HG03025 (cell line): ENCODE data around the gene ITPRIPL1.

Experiments used
- ATAC-seq: cut with Tn5 transposase; IDR thresholded peaks from one replicate; pipeline ENCODE4 v1.9.1; 2021; ENCODE audit warnings: mild to moderate bottlenecking, moderate library complexity; ENCODE audit not compliant: unreplicated experiment, low FRiP score

Gene ITPRIPL1

GRCh38 chr2:96353606-96354101 lies 28.5 kb downstream of the ITPRIPL1 start:
- ATAC-seq: no peak

GRCh38 chr2:96354492-96354891 lies 29.4 kb downstream of the ITPRIPL1 start:
- ATAC-seq: no peak

GRCh38 chr2:96356889-96357288 lies 31.8 kb downstream of the ITPRIPL1 start:
- no peak for ATAC-seq

- no peak for ATAC-seq
These were observed 34.2 kb downstream of the ITPRIPL1 start for GRCh38 chr2:96359310-96359709.

GRCh38 chr2:96359866-96360265 lies 34.7 kb downstream of the ITPRIPL1 start:
- ATAC-seq: no peak

- ATAC-seq: no peak
These were observed 36.6 kb downstream of the ITPRIPL1 start for GRCh38 chr2:96361751-96362150.

DNA sequence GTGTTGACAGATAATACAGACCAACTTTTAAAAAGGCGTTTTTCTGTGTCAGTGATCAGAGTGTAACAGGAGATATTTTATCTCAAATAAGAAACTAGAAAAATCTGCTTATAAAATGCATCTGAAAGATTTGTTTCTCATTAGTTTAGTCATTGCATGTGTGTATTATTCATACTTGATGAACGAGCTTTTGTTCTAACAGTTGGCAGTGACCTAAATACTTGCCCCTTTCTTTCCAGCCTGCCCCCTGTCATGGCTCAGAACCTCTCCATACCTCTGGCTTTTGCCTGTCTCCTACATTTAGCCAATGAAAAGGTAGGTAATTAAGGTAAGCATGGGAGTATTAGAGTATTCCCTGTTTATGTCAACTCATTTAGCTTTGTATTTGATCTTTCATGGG lies 44.1 kb downstream of the ITPRIPL1 start:
- ATAC-seq: no peak

DNA sequence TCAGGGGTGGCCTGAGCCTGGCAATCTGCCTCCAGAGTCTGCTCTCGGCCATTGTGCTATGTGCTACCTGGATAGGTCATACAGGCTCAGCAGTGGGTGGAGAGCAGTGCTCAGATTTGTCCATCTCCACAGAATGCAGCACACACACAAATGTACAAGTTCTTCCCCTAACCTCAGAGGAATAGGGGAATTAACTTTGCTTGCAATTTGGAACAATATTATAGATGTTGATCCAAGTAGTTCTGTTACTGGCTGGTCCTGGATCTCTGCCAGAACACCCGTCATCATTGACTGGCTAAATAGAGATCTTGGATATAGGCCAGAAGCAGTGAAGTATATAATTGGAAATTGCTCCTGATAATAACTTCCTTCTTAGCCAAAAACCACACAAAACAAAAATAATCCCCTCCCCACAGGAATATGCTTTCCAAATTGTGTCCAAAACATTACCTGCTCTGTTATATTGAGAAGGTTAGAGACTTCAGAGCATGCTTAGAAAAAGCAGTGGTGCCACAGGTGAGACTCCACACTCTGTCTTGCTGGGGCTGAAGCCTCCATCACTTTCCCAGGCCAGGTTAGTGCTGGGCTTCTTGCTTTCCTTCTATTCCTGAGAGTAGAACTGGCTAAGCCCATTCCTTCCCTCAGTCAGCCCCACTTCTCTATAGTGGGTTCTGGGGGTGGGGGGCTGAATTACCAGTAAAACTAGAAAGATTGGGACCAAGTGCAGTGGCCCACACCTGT lies 49.3 kb downstream of the ITPRIPL1 start:
- ATAC-seq: no peak
